Ascending aorta (tissue), 2 donors: ENCODE data around the gene ZCCHC14. TPM values are rescaled to one million over a fixed set of nuclear protein-coding genes. Genes with fewer than 3 reads are reported as not detected.

Source experiments
- DNase-seq, 2 donors: peaks; one replicate each; pipeline ENCODE4 v3.0.0-alpha.2; 2019; ENCODE audit warnings: low spot score in 2 of 2
- H3K27ac ChIP-seq, 2 donors: fragments of 200-600 bp; sonication (generic); one replicate each; pipeline ENCODE4 v1.5.1; 2016 to 2017; ENCODE audit warnings: mild to moderate bottlenecking in 1 of 2
- H3K27me3 ChIP-seq: fragments of 200-600 bp; sonication (generic); one replicate; pipeline ENCODE4 v1.5.1; 2017
- H3K36me3 ChIP-seq, 2 donors: fragments of 200-600 bp; sonication (generic); one replicate each; pipeline ENCODE4 v1.5.1; 2016
- H3K4me1 ChIP-seq, 2 donors: fragments of 200-600 bp; sonication (generic); one replicate each; pipeline ENCODE4 v1.5.1; 2016 to 2017; ENCODE audit warnings: mild to moderate bottlenecking in 1 of 2
- H3K4me3 ChIP-seq, 2 donors: fragments of 200-600 bp; sonication (generic); one replicate each; pipeline ENCODE4 v1.5.1; 2016 to 2017; ENCODE audit warnings: mild to moderate bottlenecking in 1 of 2
- H3K9me3 ChIP-seq, 2 donors: fragments of 200-600 bp; sonication (generic); one replicate each; pipeline ENCODE4 v1.5.1; 2016
- intact Hi-C: fragments of 100-400 bp; cut with DNase I; formaldehyde crosslinking; loops from one replicate; pipeline ENCODE4 v1.15.1; 2023
- total RNA-seq: library from RNA; depleted of rRNA; stranded (reverse); fragments of >200 nt; gene quantifications from one replicate; pipeline ENCODE4 v1.1.0, GENCODE V29; 2016
- TF ChIP-seq, protein P1 (sequence below), 3 experiments: fragments of 200-600 bp in 2 of 3; fragments of 450-650 bp in 1 of 3; sonication (generic) in 2 of 3; IDR thresholded peaks; one replicate each; pipeline ENCODE4 v1.5.1; 2016 to 2019; ENCODE audit warnings: antibody characterized with exemption in 3 of 3, mild to moderate bottlenecking in 1 of 3, moderate library complexity in 1 of 3

The ZCCHC14 gene
- total RNA-seq, 1 donor from 2014 or later, result 131 TPM

DNA sequence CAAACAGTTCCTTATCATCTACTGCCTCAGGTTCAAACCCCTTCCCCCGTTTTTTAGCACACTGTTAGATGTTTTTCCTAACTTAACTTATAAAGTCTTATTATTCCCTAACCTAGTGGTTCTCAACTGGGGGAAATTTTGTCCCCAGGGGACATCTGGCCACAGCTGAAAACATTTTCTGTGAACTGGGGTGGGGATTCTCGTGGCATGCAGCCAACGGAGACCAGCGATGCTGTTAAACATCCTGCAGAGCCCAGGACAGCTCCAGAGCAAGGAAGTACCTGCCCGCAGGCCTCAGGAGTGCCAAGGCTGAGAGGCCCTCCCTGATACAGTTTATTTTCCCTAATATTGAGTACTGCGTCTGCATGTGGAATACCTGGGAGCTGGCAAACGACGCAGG, 24.3 kb downstream of the ZCCHC14 start:
- Histone ChIP-seq H3K36me3 (no peaks in the 10 kb centered on the region), H3K27me3 (no peaks in the 10 kb centered on the region), H3K4me3 (no peak overlapping the region), H3K4me1 (peaks cover 33 to 36% of the 10 kb centered on the region in 2 donors), H3K9me3 (no peaks in the 10 kb centered on the region), H3K27ac (no peak overlapping the region)
- TF ChIP-seq, protein P1, sequence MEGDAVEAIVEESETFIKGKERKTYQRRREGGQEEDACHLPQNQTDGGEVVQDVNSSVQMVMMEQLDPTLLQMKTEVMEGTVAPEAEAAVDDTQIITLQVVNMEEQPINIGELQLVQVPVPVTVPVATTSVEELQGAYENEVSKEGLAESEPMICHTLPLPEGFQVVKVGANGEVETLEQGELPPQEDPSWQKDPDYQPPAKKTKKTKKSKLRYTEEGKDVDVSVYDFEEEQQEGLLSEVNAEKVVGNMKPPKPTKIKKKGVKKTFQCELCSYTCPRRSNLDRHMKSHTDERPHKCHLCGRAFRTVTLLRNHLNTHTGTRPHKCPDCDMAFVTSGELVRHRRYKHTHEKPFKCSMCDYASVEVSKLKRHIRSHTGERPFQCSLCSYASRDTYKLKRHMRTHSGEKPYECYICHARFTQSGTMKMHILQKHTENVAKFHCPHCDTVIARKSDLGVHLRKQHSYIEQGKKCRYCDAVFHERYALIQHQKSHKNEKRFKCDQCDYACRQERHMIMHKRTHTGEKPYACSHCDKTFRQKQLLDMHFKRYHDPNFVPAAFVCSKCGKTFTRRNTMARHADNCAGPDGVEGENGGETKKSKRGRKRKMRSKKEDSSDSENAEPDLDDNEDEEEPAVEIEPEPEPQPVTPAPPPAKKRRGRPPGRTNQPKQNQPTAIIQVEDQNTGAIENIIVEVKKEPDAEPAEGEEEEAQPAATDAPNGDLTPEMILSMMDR (IDR thresholded peaks at IDR 0.05), result no peak
- no peak for DNase-seq
- intact Hi-C loops, result no loop called here

DNA sequence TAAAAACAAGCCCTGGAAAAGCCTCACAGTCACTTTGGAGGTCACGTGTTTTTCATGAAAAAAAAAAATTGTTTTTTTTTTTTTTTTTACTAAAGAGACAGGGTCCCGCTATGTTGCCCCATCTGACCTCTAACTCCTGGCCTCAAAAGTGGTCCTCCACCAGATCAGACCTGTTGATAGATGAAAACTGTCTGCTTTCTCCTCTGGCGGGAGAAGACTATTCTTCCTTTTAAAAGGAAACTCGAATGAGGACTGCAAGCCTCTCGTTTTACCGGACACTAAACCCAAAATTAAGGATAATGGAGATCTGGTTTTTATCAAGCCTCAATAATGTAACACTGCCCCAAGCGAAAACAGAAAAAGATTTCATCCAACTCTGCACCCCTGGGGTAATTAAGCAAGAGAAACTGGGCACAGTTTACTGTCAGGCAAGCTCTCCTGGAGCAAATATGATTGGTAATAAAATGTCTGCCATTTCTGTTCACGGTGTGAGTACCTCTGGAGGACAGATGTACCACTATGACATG, 25.8 kb downstream of the ZCCHC14 start:
- Histone ChIP-seq H3K27ac (peak overlapping the region in 1 of 2 donors; percentile 90), H3K4me1 (peaks cover 32 to 45% of the 10 kb centered on the region in 2 donors)

DNA sequence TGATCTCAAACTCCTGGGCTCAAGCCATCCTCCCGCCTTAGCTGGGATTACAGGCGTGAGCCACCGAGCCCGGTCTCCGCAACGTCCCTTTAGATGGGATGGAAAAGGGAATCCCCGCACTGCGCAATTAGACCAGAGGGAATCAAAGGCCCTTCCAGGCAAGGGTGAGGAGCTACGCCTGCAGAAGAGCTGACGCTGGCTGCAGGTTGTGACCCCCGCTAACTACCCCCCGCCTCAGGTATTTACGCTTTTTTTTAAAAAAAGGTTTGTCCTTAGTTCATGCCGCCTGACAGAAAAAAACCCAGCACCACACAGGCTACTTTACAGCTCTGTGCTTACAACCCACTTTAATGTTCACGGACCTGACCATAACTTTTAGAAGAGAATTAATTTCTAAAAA, 26.9 kb downstream of the ZCCHC14 start:
- no peak overlapping the region for H3K4me3 ChIP-seq
- TF ChIP-seq, protein P1 (IDR thresholded peaks at IDR 0.05), result no peak
- peak overlapping the region; percentile 74 to 90 for H3K27ac ChIP-seq
- intact Hi-C loops, result loop anchor here (2.0 kb wide), 2 partner anchors 75 to 77 kb away; no protein-coding TSS in a partner anchor
- peaks cover 29 to 49% of the 10 kb centered on the region in 2 donors for H3K4me1 ChIP-seq
- no peaks in the 10 kb centered on the region for H3K9me3 ChIP-seq
- H3K36me3 ChIP-seq, result no peaks in the 10 kb centered on the region
- no peaks in the 10 kb centered on the region for H3K27me3 ChIP-seq
- no peak for DNase-seq

More for the DNA sequence above, 25.8 kb downstream of the ZCCHC14 start:
- intact Hi-C loops, result no loop called here
- TF ChIP-seq, protein P1 (IDR thresholded peaks at IDR 0.05), result no peak
- DNase-seq, result no peak
- Histone ChIP-seq H3K27me3 (no peaks in the 10 kb centered on the region), H3K9me3 (no peaks in the 10 kb centered on the region), H3K36me3 (no peaks in the 10 kb centered on the region), H3K4me3 (no peak overlapping the region)

DNA sequence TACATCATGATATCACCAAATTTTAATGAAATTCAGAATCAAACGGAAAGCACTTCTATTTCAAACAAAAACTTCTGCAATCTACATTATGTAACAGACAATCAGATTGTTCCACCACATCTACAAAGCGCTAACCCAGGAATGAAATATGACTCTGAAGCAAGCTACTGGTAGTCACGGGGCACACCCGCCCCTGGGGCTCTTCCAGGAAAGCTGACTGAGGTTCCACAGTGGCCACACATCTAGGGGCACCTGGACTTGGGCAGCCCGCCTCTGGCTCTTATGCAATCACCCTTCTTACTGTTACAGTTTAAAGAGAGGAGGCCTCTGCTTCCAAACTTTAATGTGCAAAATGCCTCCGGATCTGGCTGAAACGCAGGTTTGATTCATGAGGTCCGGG, 27.5 kb downstream of the ZCCHC14 start:
- peak; percentile 77 to 89 for DNase-seq
- TF ChIP-seq, protein P1 (IDR thresholded peaks at IDR 0.05), result no peak
- Histone ChIP-seq H3K27ac (peak overlapping the region; percentile 74 to 90), H3K4me3 (peak overlapping the region in 1 of 2 donors; percentile 55), H3K9me3 (no peaks in the 10 kb centered on the region), H3K36me3 (no peaks in the 10 kb centered on the region), H3K27me3 (no peaks in the 10 kb centered on the region), H3K4me1 (peaks cover 23 to 46% of the 10 kb centered on the region in 2 donors)
- intact Hi-C loops, result loop anchor here (2.0 kb wide), 2 partner anchors 75 to 77 kb away; no protein-coding TSS in a partner anchor

DNA sequence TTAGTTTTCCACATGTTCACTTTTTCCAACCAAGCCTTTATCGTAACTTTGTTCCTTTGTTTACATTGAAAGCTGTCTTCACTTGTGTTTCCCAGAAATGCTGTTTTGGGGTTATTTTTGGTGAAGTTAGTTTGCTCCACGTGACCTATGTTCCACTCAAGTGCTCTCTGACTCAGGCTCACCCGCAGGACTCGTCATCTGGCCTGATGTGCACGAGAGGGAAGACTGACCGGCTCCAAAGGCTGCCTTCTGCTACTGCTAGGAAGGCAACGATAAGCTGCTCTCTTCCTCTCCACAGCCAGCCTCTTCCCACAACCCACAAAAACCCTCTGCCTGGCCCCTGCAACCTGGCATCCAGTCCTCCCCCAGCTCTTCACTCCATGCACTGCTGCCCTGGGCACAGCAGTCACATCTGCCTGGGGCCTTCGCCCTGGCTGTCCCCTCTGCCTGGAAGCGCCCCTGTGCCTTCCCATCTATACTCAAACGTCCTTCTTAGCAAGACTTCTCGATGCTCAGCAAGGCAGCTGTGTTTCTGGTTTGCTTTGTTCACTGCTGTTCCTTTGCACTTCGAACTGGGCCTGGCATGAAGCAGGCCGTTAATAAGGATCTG, 28.0 kb downstream of the ZCCHC14 start:
- peaks cover 0 to 2% of the 10 kb centered on the region in 2 donors for H3K36me3 ChIP-seq
- H3K9me3 ChIP-seq, result no peaks in the 10 kb centered on the region
- no peaks in the 10 kb centered on the region for H3K27me3 ChIP-seq
- intact Hi-C loops, result loop anchor here (1.0 to 2.0 kb wide), 6 partner anchors 13 to 118 kb away; partner anchors contain the start of gene ZCCHC14
- TF ChIP-seq, protein P1 (IDR thresholded peaks at IDR 0.05), result no peak
- peak; percentile 85 to 95 for DNase-seq
- H3K27ac ChIP-seq, result peak overlapping the region; percentile 74 to 90
- peaks cover 23 to 43% of the 10 kb centered on the region in 2 donors for H3K4me1 ChIP-seq
- H3K4me3 ChIP-seq, result peak overlapping the region; percentile 3 to 55
